Fibroblast of lung (primary cell): ENCODE measurements around the gene KCNMA1. TPM values are rescaled to one million over a fixed set of nuclear protein-coding genes. Genes with fewer than 3 reads are reported as not detected.

ENCODE experiments used
- DNase-seq, 2 donors: peaks; one replicate each; pipeline versions ENCODE4 v3.0.0 to v3.0.0-alpha.2; 2010; ENCODE audit warnings: low read depth in 2 of 2
- H2AFZ ChIP-seq: 2 replicates; pipeline ENCODE4 v1.5.1; 2012; ENCODE audit warnings: low read length, control low read depth, inconsistent platforms
- H3K27ac ChIP-seq: 2 replicates; pipeline ENCODE4 v1.5.1; 2011; ENCODE audit warnings: low read length, control low read depth; ENCODE audit not compliant: insufficient read depth
- H3K27me3 ChIP-seq: 2 replicates; pipeline ENCODE4 v1.5.1; 2011; ENCODE audit warnings: mild to moderate bottlenecking, low read length; ENCODE audit not compliant: control insufficient read depth, insufficient read depth
- H3K36me3 ChIP-seq: 2 replicates; pipeline ENCODE4 v1.5.1; 2011; ENCODE audit warnings: low read length; ENCODE audit not compliant: control insufficient read depth, insufficient read depth
- H3K4me1 ChIP-seq: 2 replicates; pipeline ENCODE4 v1.5.1; 2011; ENCODE audit warnings: low read length; ENCODE audit not compliant: control insufficient read depth, insufficient read depth; ENCODE audit errors: extremely low read depth
- H3K4me2 ChIP-seq: 2 replicates; pipeline ENCODE4 v1.5.1; 2011; ENCODE audit warnings: low read length, control low read depth; ENCODE audit not compliant: insufficient read depth; ENCODE audit errors: extremely low read depth
- H3K4me3 ChIP-seq, 4 experiments: fragments of 200-600 bp in 1 of 4; sonication (generic) in 1 of 4; replicated peaks in 1 of 4; 2 replicates each; pipeline ENCODE4 v1.5.1; 2011 to 2016; ENCODE audit warnings: low read length in 4 of 4, low read depth in 3 of 4, mild to moderate bottlenecking in 3 of 4, control low read depth in 2 of 4, inconsistent platforms in 1 of 4, mixed read lengths in 1 of 4; ENCODE audit not compliant: insufficient read depth in 1 of 4; ENCODE audit errors: control extremely low read depth in 1 of 4
- H3K79me2 ChIP-seq: 2 replicates; pipeline ENCODE4 v1.5.1; 2012; ENCODE audit warnings: mild to moderate bottlenecking, low read length, inconsistent platforms; ENCODE audit not compliant: control insufficient read depth, insufficient read depth
- H3K9ac ChIP-seq: 2 replicates; pipeline ENCODE4 v1.5.1; 2011; ENCODE audit warnings: mild to moderate bottlenecking, low read length, control low read depth; ENCODE audit not compliant: insufficient read depth
- H3K9me3 ChIP-seq: 2 replicates; pipeline ENCODE4 v1.5.1; 2012; ENCODE audit warnings: low read depth, low read length; ENCODE audit not compliant: control insufficient read depth, insufficient read depth
- H4K20me1 ChIP-seq: 2 replicates; pipeline ENCODE4 v1.5.1; 2011; ENCODE audit warnings: low read length; ENCODE audit not compliant: control insufficient read depth, insufficient read depth; ENCODE audit errors: extremely low read depth
- CTCF ChIP-seq, 2 donors: IDR thresholded peaks in 1 of 2; conservative IDR thresholded peaks in 1 of 2; 1 replicate in 1 of 2; 2 replicates in 1 of 2; pipeline ENCODE4 v1.5.1; 2011 to 2012; ENCODE audit warnings: low read length in 2 of 2, control low read depth in 1 of 2, inconsistent platforms in 1 of 2, low read depth in 1 of 2, mild to moderate bottlenecking in 1 of 2
- EZH2 ChIP-seq: IDR thresholded peaks from 2 replicates; pipeline ENCODE4 v1.5.1; 2012; ENCODE audit warnings: low read length, control low read depth, mild to moderate bottlenecking; ENCODE audit errors: missing control alignments
- polyA plus RNA-seq, 2 donors: library from polyadenylated mRNA; depleted of rRNA in 1 of 2; stranded (reverse) in 1 of 2; unstranded in 1 of 2; fragments of >200 nt; gene quantifications; 2 replicates each; pipeline ENCODE4 v1.2.1, GENCODE V29; 2011 to 2012; ENCODE audit warnings: missing spikeins in 1 of 2
- total RNA-seq: library from RNA; depleted of rRNA; stranded (reverse); fragments of >200 nt; gene quantifications from 2 replicates; pipeline ENCODE4 v1.2.1, GENCODE V29; 2014

KCNMA1 gene
- total and polyA plus RNA-seq, 2 donors (not counting 1 experiment from before 2014, with no cell fraction given), result 31.0 to 138 TPM

- Histone ChIP-seq H3K36me3 (no peaks in the 10 kb centered on the region), H3K4me2 (no peak overlapping the region), H3K79me2 (peaks cover 1% of the 10 kb centered on the region), H4K20me1 (no peaks in the 10 kb centered on the region), H3K4me3 (no peak overlapping the region), H3K9me3 (no peaks in the 10 kb centered on the region), H3K9ac (no peak overlapping the region), H2AFZ (no peak overlapping the region), H3K4me1 (peaks cover 13% of the 10 kb centered on the region), H3K27me3 (no peaks in the 10 kb centered on the region), H3K27ac (no peak overlapping the region)
- TF ChIP-seq CTCF (conservative IDR thresholded peaks at IDR 0.05 in 1 of 2, IDR thresholded peaks at IDR 0.05 in 1 of 2; ENCODE audit: low read depth in 1 of 2, low read length in 2 of 2) (no peak), EZH2 (no peak)
- no peak for DNase-seq
Measured at GRCh38 chr10:77385315-77385714, 252.3 kb downstream of the KCNMA1 start.

- H3K36me3 ChIP-seq, result no peaks in the 10 kb centered on the region
Measured at GRCh38 chr10:77383861-77384553, 253.6 kb downstream of the KCNMA1 start.

GRCh38 chr10:77381750-77382149, 255.9 kb downstream of the KCNMA1 start:
- Histone ChIP-seq H3K9ac (no peak overlapping the region), H3K4me1 (peaks cover 7% of the 10 kb centered on the region), H3K4me2 (no peak overlapping the region), H3K27ac (no peak overlapping the region), H3K79me2 (no peaks in the 10 kb centered on the region), H4K20me1 (no peaks in the 10 kb centered on the region), H2AFZ (no peak overlapping the region), H3K36me3 (no peaks in the 10 kb centered on the region), H3K27me3 (no peaks in the 10 kb centered on the region), H3K9me3 (no peaks in the 10 kb centered on the region), H3K4me3 (no peak overlapping the region)
- no peak for DNase-seq
- no peak for TF ChIP-seq EZH2

More at GRCh38 chr10:77383861-77384553, 253.6 kb downstream of the KCNMA1 start:
- no peak for DNase-seq
- no peak overlapping the region for H3K4me3 ChIP-seq
- no peak overlapping the region for H3K4me2 ChIP-seq
- H3K9ac ChIP-seq, result no peak overlapping the region
- TF ChIP-seq EZH2 (no peak), CTCF (conservative IDR thresholded peaks at IDR 0.05 in 1 of 2, IDR thresholded peaks at IDR 0.05 in 1 of 2; ENCODE audit: low read depth in 1 of 2, low read length in 2 of 2) (no peak)
- no peak overlapping the region for H2AFZ ChIP-seq
- no peaks in the 10 kb centered on the region for H4K20me1 ChIP-seq
- H3K9me3 ChIP-seq, result no peaks in the 10 kb centered on the region
- H3K79me2 ChIP-seq, result no peaks in the 10 kb centered on the region
- no peak overlapping the region for H3K27ac ChIP-seq
- H3K27me3 ChIP-seq, result no peaks in the 10 kb centered on the region
- H3K4me1 ChIP-seq, result peaks cover 13% of the 10 kb centered on the region
